ENCODE results near the gene MBTPS1. TPM values are rescaled to one million over a fixed set of nuclear protein-coding genes. Genes with fewer than 3 reads are reported as not detected.

The MBTPS1 gene
- total RNA-seq, 1 donor from 2014 or later: 122 TPM

GRCh38 chr16:84104231-84104630 lies 12.5 kb downstream of the MBTPS1 start:
- no peak for DNase-seq (ENCODE audit: extremely low read depth, low read depth, low spot score)

- DNase-seq (ENCODE audit: extremely low read depth, low read depth, low spot score): no peak
Observed at GRCh38 chr16:84103678-84104077, 13.1 kb downstream of the MBTPS1 start.

- no peak for DNase-seq (ENCODE audit: extremely low read depth, low read depth, low spot score)
Observed at GRCh38 chr16:84098939-84099338, 17.8 kb downstream of the MBTPS1 start.

- DNase-seq (ENCODE audit: extremely low read depth, low read depth, low spot score): no peak
Observed at GRCh38 chr16:84096447-84097005, 20.2 kb downstream of the MBTPS1 start.

- no peak for DNase-seq (ENCODE audit: extremely low read depth, low read depth, low spot score)
Observed at GRCh38 chr16:84095466-84095865, 21.3 kb downstream of the MBTPS1 start.

- DNase-seq (ENCODE audit: extremely low read depth, low read depth, low spot score): no peak
Observed at GRCh38 chr16:84093879-84094270, 22.9 kb downstream of the MBTPS1 start.

- DNase-seq (ENCODE audit: extremely low read depth, low read depth, low spot score): no peak
Observed at GRCh38 chr16:84093120-84093878, 23.4 kb downstream of the MBTPS1 start.

- no peak for DNase-seq (ENCODE audit: extremely low read depth, low read depth, low spot score)
Observed at GRCh38 chr16:84091460-84091859, 25.3 kb downstream of the MBTPS1 start.

GRCh38 chr16:84090211-84090610 lies 26.5 kb downstream of the MBTPS1 start:
- no peak for DNase-seq (ENCODE audit: extremely low read depth, low read depth, low spot score)

- no peak for DNase-seq (ENCODE audit: extremely low read depth, low read depth, low spot score)
Observed at GRCh38 chr16:84088695-84089395, 27.9 kb downstream of the MBTPS1 start.

GRCh38 chr16:84087466-84088151 lies 29.1 kb downstream of the MBTPS1 start:
- no peak for DNase-seq (ENCODE audit: extremely low read depth, low read depth, low spot score)

- no peak for DNase-seq (ENCODE audit: extremely low read depth, low read depth, low spot score)
Observed at GRCh38 chr16:84087001-84087400, 29.7 kb downstream of the MBTPS1 start.

GRCh38 chr16:84086341-84086740 lies 30.4 kb downstream of the MBTPS1 start:
- DNase-seq (ENCODE audit: extremely low read depth, low read depth, low spot score): no peak

GRCh38 chr16:84085773-84086172 lies 31.0 kb downstream of the MBTPS1 start:
- no peak for DNase-seq (ENCODE audit: extremely low read depth, low read depth, low spot score)

GRCh38 chr16:84085271-84085667 lies 31.5 kb downstream of the MBTPS1 start:
- DNase-seq (ENCODE audit: extremely low read depth, low read depth, low spot score): no peak

GRCh38 chr16:84084570-84085270 lies 32.0 kb downstream of the MBTPS1 start:
- DNase-seq (ENCODE audit: extremely low read depth, low read depth, low spot score): no peak

GRCh38 chr16:84082835-84083569 lies 33.7 kb downstream of the MBTPS1 start:
- DNase-seq (ENCODE audit: extremely low read depth, low read depth, low spot score): no peak

GRCh38 chr16:84082110-84082509 lies 34.6 kb downstream of the MBTPS1 start:
- DNase-seq (ENCODE audit: extremely low read depth, low read depth, low spot score): no peak

- DNase-seq (ENCODE audit: extremely low read depth, low read depth, low spot score): no peak
Observed at GRCh38 chr16:84081446-84081989, 35.2 kb downstream of the MBTPS1 start.

GRCh38 chr16:84080813-84081212 lies 35.9 kb downstream of the MBTPS1 start:
- no peak for DNase-seq (ENCODE audit: extremely low read depth, low read depth, low spot score)
